CD4-positive, alpha-beta T cell treated with Interleukin-17A for 4 hours (primary cell): ENCODE results near the gene MEAF6.
"Not testable (repeated sequence)": the region's sequence is repeated elsewhere in the genome, so short reads cannot be mapped to it uniquely, and the experiment has no call there.

Experiments
- DNase-seq: peaks from one replicate; pipeline ENCODE4 v3.0.0-alpha.2; 2020; ENCODE audit warnings: mixed read lengths

Gene MEAF6

GRCh38 chr1:37514350-37515184 is at the start of gene MEAF6:
Gene MEAF6, minus strand, starts transcription at chr1:37514766. Its CDS starts 20 bp downstream, at chr1:37514746.
- peak; percentile 89 for DNase-seq

GRCh38 chr1:37562984-37563383 is 48.4 kb upstream of the MEAF6 start:
- no peak for DNase-seq

- peak; percentile 32 for DNase-seq
These were observed 46.9 kb upstream of the MEAF6 start for GRCh38 chr1:37561133-37562132.

GRCh38 chr1:37560401-37561132 is 46.0 kb upstream of the MEAF6 start:
- no peak for DNase-seq

- not testable (repeated sequence) for DNase-seq
These were observed 45.4 kb upstream of the MEAF6 start for GRCh38 chr1:37559957-37560379.

- no peak for DNase-seq
These were observed 44.5 kb upstream of the MEAF6 start for GRCh38 chr1:37559080-37559479.

GRCh38 chr1:37558411-37558810 is 43.8 kb upstream of the MEAF6 start:
- no peak for DNase-seq

- no peak for DNase-seq
These were observed 42.8 kb upstream of the MEAF6 start for GRCh38 chr1:37557402-37557801.

- DNase-seq: peak; percentile 10
These were observed 42.2 kb upstream of the MEAF6 start, which contains the start of gene DNALI1 for GRCh38 chr1:37556712-37557196. Gene DNALI1, plus strand, starts transcription at chr1:37556940. Its CDS starts 55 bp downstream, at chr1:37556995.

- DNase-seq: peak; percentile 90
These were observed 39.6 kb upstream of the MEAF6 start, which contains the start of gene SNIP1 for GRCh38 chr1:37553927-37554808. Gene SNIP1, minus strand, starts transcription at chr1:37554293. Its CDS starts 64 bp downstream, at chr1:37554229.

GRCh38 chr1:37553598-37553926 is 39.0 kb upstream of the MEAF6 start:
- DNase-seq: no peak

GRCh38 chr1:37549341-37549740 is 34.8 kb upstream of the MEAF6 start:
- DNase-seq: no peak

- no peak for DNase-seq
These were observed 30.5 kb upstream of the MEAF6 start for GRCh38 chr1:37545019-37545418.

GRCh38 chr1:37544530-37544929 is 30.0 kb upstream of the MEAF6 start:
- no peak for DNase-seq

GRCh38 chr1:37540036-37540785 is 25.6 kb upstream of the MEAF6 start:
- no peak for DNase-seq

GRCh38 chr1:37539154-37539553 is 24.6 kb upstream of the MEAF6 start:
- DNase-seq: not testable (repeated sequence)

- DNase-seq: no peak
These were observed 22.8 kb upstream of the MEAF6 start for GRCh38 chr1:37537378-37537777.

- DNase-seq: no peak
These were observed 18.9 kb upstream of the MEAF6 start for GRCh38 chr1:37533317-37534093.

GRCh38 chr1:37532418-37533156 is 18.0 kb upstream of the MEAF6 start:
- DNase-seq: not testable (repeated sequence)
